H1 (cell line): Measurements from ENCODE around the gene NMRAL1. TPM values are rescaled to one million over a fixed set of nuclear protein-coding genes. Genes with fewer than 3 reads are reported as not detected.

Experiments used
- CTCF ChIA-PET: fragments of 300-600 bp; sonication (Branson Sonifier 250); formaldehyde crosslinking; loops from one replicate; lab custom pipeline; 2021; ENCODE audit not compliant: partially characterized antibody; lab: Charles Lee
- POLR2A ChIA-PET: fragments of 300-600 bp; sonication (Branson Sonifier 250); formaldehyde crosslinking; loops from one replicate; lab custom pipeline; 2021; ENCODE audit warnings: inconsistent platforms; ENCODE audit not compliant: partially characterized antibody; lab: Charles Lee
- DNase-seq, 2 experiments: peaks; one replicate each; pipeline versions ENCODE4 v3.0.0 to v3.0.0-alpha.2; 2010 to 2022; ENCODE audit warnings: low spot score in 2 of 2, low read depth in 1 of 2, mixed read lengths in 1 of 2
- FAIRE-seq: peaks from 2 replicates; lab custom pipeline; 2011; peaks lifted over from hg19 to GRCh38; lab: Jason Lieb, UNC
- H2AFZ ChIP-seq: 2 replicates; pipeline ENCODE4 v1.8.1; 2012; ENCODE audit warnings: low read length, inconsistent platforms
- H2AK5ac ChIP-seq: 2 replicates; pipeline ENCODE4 v1.6.1; 2013; ENCODE audit warnings: low read depth, low read length
- H2BK120ac ChIP-seq: replicated peaks from 2 replicates; pipeline ENCODE3; 2013; ENCODE audit warnings: low read depth, low read length, inconsistent platforms
- H2BK12ac ChIP-seq: 2 replicates; pipeline ENCODE4 v1.6.1; 2013; ENCODE audit warnings: low read depth, low read length
- H2BK15ac ChIP-seq: 2 replicates; pipeline ENCODE4 v1.6.1; 2013; ENCODE audit warnings: low read length
- H2BK20ac ChIP-seq: 2 replicates; pipeline ENCODE4 v1.6.1; 2013; ENCODE audit warnings: low read length
- H2BK5ac ChIP-seq: 2 replicates; pipeline ENCODE4 v1.6.1; 2013; ENCODE audit warnings: low read depth, low read length
- H3K14ac ChIP-seq: 2 replicates; pipeline ENCODE4 v1.6.1; 2013; ENCODE audit warnings: inconsistent platforms; ENCODE audit not compliant: insufficient read length
- H3K18ac ChIP-seq: 2 replicates; pipeline ENCODE4 v1.6.1; 2013; ENCODE audit warnings: low read length; ENCODE audit errors: extremely low read depth
- H3K23ac ChIP-seq: 2 replicates; pipeline ENCODE4 v1.6.1; 2013; ENCODE audit warnings: inconsistent platforms; ENCODE audit not compliant: insufficient read length
- H3K23me2 ChIP-seq: 2 replicates; pipeline ENCODE4 v1.6.1; 2013; ENCODE audit warnings: low read depth, low read length
- H3K27ac ChIP-seq: 2 replicates; pipeline ENCODE4 v1.6.1; 2011; ENCODE audit warnings: low read depth, low read length, inconsistent platforms
- H3K27me3 ChIP-seq, 4 experiments: replicated peaks in 1 of 4; 1 replicate in 1 of 4; 2 replicates in 3 of 4; pipeline versions ENCODE4 v1.6.1 to v1.8.1; 2011 to 2013; ENCODE audit warnings: low read length in 3 of 4, mild to moderate bottlenecking in 3 of 4, inconsistent platforms in 2 of 4, mixed read lengths in 2 of 4, moderate library complexity in 1 of 4; ENCODE audit not compliant: control insufficient read depth in 3 of 4, insufficient read depth in 3 of 4; ENCODE audit errors: extremely low read depth in 1 of 4
- H3K36me3 ChIP-seq, 4 experiments: 2 replicates each; pipeline versions ENCODE4 v1.6.1 to v1.8.1; 2011 to 2013; ENCODE audit warnings: mild to moderate bottlenecking in 4 of 4, low read length in 3 of 4, moderate library complexity in 2 of 4, control low read depth in 1 of 4, inconsistent platforms in 1 of 4; ENCODE audit not compliant: insufficient read depth in 4 of 4, control insufficient read depth in 2 of 4
- H3K4ac ChIP-seq: replicated peaks from 2 replicates; pipeline ENCODE3; 2013; ENCODE audit warnings: low read length, low read depth, mixed read lengths, inconsistent platforms; ENCODE audit not compliant: insufficient read length
- H3K4me1 ChIP-seq, 4 experiments: replicated peaks in 1 of 4; 1 replicate in 1 of 4; 2 replicates in 3 of 4; pipeline versions ENCODE4 v1.6.1 to v1.8.1; 2011 to 2013; ENCODE audit warnings: low read length in 3 of 4, inconsistent platforms in 2 of 4, mixed read lengths in 1 of 4; ENCODE audit not compliant: insufficient read depth in 4 of 4, control insufficient read depth in 3 of 4
- H3K4me2 ChIP-seq, 2 experiments: 2 replicates each; pipeline versions ENCODE4 v1.6.1 to v1.8.1; 2011 to 2013; ENCODE audit warnings: low read depth in 2 of 2, low read length in 2 of 2, control low read depth in 1 of 2, inconsistent platforms in 1 of 2, mild to moderate bottlenecking in 1 of 2; ENCODE audit not compliant: insufficient read depth in 1 of 2
- H3K4me3 ChIP-seq, 4 experiments: fragments of 200-600, 300-600 bp in 1 of 4; sonication (generic), shearing (Covaris generic), sonication (Bioruptor Twin) in 1 of 4; 2 replicates each; pipeline versions ENCODE4 v1.5.1 to v1.8.1; 2011 to 2016; ENCODE audit warnings: low read length in 4 of 4, low read depth in 3 of 4, control low read depth in 2 of 4, inconsistent platforms in 2 of 4, mild to moderate bottlenecking in 2 of 4, mixed read lengths in 1 of 4, moderate library complexity in 1 of 4; ENCODE audit not compliant: insufficient read depth in 2 of 4; ENCODE audit errors: extremely low read depth in 1 of 4
- H3K56ac ChIP-seq: replicated peaks from 2 replicates; pipeline ENCODE3; 2013; ENCODE audit warnings: low read depth, mild to moderate bottlenecking, mixed read lengths, low read length, inconsistent platforms; ENCODE audit not compliant: insufficient read length
- H3K79me1 ChIP-seq: 2 replicates; pipeline ENCODE4 v1.6.1; 2013; ENCODE audit warnings: low read depth, low read length, control low read depth
- H3K79me2 ChIP-seq, 2 experiments: 2 replicates each; pipeline versions ENCODE4 v1.6.1 to v1.8.1; 2012 to 2013; ENCODE audit warnings: low read length in 2 of 2, mild to moderate bottlenecking in 2 of 2, inconsistent platforms in 1 of 2; ENCODE audit not compliant: insufficient read depth in 2 of 2, control insufficient read depth in 1 of 2
- H3K9ac ChIP-seq, 4 experiments: replicated peaks in 1 of 4; 1 replicate in 1 of 4; 2 replicates in 3 of 4; pipeline versions ENCODE4 v1.6.1 to v1.8.1; 2011 to 2013; ENCODE audit warnings: low read depth in 3 of 4, low read length in 3 of 4, control low read depth in 2 of 4, mild to moderate bottlenecking in 2 of 4, moderate library complexity in 2 of 4, inconsistent platforms in 1 of 4; ENCODE audit errors: extremely low read depth in 1 of 4
- H3K9me3 ChIP-seq, 2 experiments: 2 replicates each; pipeline versions ENCODE4 v1.6.1 to v1.8.1; 2012 to 2013; ENCODE audit warnings: mild to moderate bottlenecking in 2 of 2, moderate library complexity in 2 of 2, control low read depth in 1 of 2, inconsistent platforms in 1 of 2, low read depth in 1 of 2, low read length in 1 of 2, mixed read lengths in 1 of 2; ENCODE audit not compliant: insufficient read depth in 2 of 2
- H4K20me1 ChIP-seq, 2 experiments: replicated peaks in 1 of 2; 2 replicates each; pipeline versions ENCODE3 to v1.8.1; 2011 to 2013; ENCODE audit warnings: inconsistent platforms in 2 of 2, low read length in 2 of 2, mild to moderate bottlenecking in 1 of 2; ENCODE audit not compliant: insufficient read depth in 2 of 2, control insufficient read depth in 1 of 2
- H4K5ac ChIP-seq: 2 replicates; pipeline ENCODE4 v1.6.1; 2013; ENCODE audit warnings: low read length, low read depth, mixed read lengths, inconsistent platforms; ENCODE audit not compliant: insufficient read length
- H4K8ac ChIP-seq: 2 replicates; pipeline ENCODE4 v1.8.0; 2013; ENCODE audit warnings: mild to moderate bottlenecking, moderate library complexity, low read length, inconsistent platforms; ENCODE audit not compliant: insufficient read depth; ENCODE audit errors: extremely low read depth
- H4K91ac ChIP-seq: replicated peaks from 2 replicates; pipeline ENCODE3; 2013; ENCODE audit warnings: low read length, mixed read lengths, inconsistent platforms; ENCODE audit not compliant: insufficient read length
- CHD1 ChIP-seq: IDR thresholded peaks from 2 replicates; pipeline ENCODE4 v1.6.1; 2012; ENCODE audit warnings: low read depth, low read length, improper control_type of control experiment
- EZH2 ChIP-seq: fragments of 200-600 bp; sonication (generic); IDR thresholded peaks from 2 replicates; pipeline ENCODE4 v1.7.1; 2012; ENCODE audit warnings: low read depth, mild to moderate bottlenecking, moderate library complexity, low read length, inconsistent platforms; ENCODE audit not compliant: severe bottlenecking
- SAP30 ChIP-seq: fragments of 300-600 bp; sonication (generic); IDR thresholded peaks from 2 replicates; pipeline ENCODE4 v1.7.1; 2012; ENCODE audit warnings: low read length, moderate library complexity, mild to moderate bottlenecking, inconsistent platforms; ENCODE audit not compliant: insufficient read depth, insufficient replicate concordance
- TAF7 ChIP-seq: optimal IDR thresholded peaks from 2 replicates; pipeline ENCODE3; 2011; ENCODE audit warnings: low read depth, mild to moderate bottlenecking, inconsistent platforms, low read length, moderate library complexity, borderline replicate concordance
- WGBS, 2 experiments: shearing (Covaris generic) in 1 of 2; methylation state at CpG; one replicate each; pipeline versions ENCODE4 v1.1.6 to v1.1.7; 2013 to 2015; ENCODE audit warnings: low lambda C conversion rate in 2 of 2, mixed read lengths in 2 of 2, inconsistent platforms in 1 of 2, low coverage in 1 of 2, missing lambda C conversion rate in 1 of 2; ENCODE audit not compliant: insufficient replicate concordance in 2 of 2, insufficient coverage in 1 of 2, insufficient read length in 1 of 2; ENCODE audit errors: extremely low coverage in 1 of 2, missing lambda C conversion rate in 1 of 2; 5-methylcytosine and 5-hydroxymethylcytosine counted together
- polyA plus RNA-seq, 7 experiments: library from polyadenylated mRNA; depleted of rRNA in 3 of 7; stranded (reverse) in 5 of 7; unstranded in 2 of 7; fragments of >200 nt in 5 of 7; fragments of 200-250 nt in 2 of 7; gene quantifications; 1 replicate in 5 of 7; 2 replicates in 1 of 7; 4 replicates in 1 of 7; pipeline versions ENCODE4 v1.2.1 to v1.2.3, GENCODE V29; 2011 to 2013; ENCODE audit warnings: missing spikeins in 2 of 7, mixed read lengths in 2 of 7
- total RNA-seq: library from RNA; stranded (reverse); fragmentation: NEBNext Ultra II Directional; extraction: Animal tissue kit (Norgen Biotek cat#: 25700); gene quantifications from 2 replicates; pipeline ENCODE4 v1.2.1, GENCODE V29; 2021

NMRAL1 gene
- total and polyA plus RNA-seq, 2 of the 8 experiments (the other 6 are each of a cell fraction or from before 2014, with no cell fraction given): 66.8 to 143 TPM

DNA sequence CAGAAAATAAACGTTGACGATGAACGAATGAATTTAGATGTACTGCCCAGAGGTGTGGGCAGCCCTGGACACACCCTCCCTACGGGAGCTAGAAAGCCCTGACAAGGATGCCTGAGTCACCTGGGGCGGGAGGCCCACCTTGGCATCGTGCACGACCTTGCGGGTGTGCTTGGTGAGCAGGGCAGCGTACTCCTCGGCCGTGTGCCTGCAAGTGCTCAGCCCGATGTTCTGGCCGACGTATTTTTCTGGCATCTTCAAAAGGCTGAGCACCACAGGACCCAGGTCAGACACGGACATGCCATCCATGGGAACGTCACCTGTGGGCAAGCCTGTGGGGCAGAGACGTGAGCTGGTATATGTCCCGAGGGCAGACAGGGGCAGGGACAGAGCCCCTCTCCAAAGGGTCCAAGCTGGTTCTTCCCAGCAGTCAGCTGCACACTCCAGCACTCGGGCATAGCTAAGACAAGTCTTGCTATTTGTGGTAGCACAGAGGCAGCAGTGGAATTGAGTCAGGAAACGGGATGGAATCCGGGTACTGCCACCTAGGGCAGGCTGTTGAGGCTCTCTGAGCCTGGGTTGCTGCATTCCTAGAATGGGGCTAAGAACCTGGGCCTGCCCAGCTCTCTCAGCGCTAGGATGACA lies 10.8 kb downstream of the NMRAL1 start:
- no peak for TF ChIP-seq EZH2
- no peak for TF ChIP-seq TAF7
- no peak for TF ChIP-seq SAP30
- no peak for TF ChIP-seq CHD1

More for the DNA sequence above, 10.8 kb downstream of the NMRAL1 start:
- Histone ChIP-seq H3K27me3 (no peaks in the 10 kb centered on the region), H3K14ac (no peak overlapping the region), H2BK15ac (no peak overlapping the region), H3K27ac (no peak overlapping the region), H3K18ac (no peak overlapping the region), H4K8ac (no peak overlapping the region; the same call in 1 of the 2 replicates), H2AFZ (no peak overlapping the region), H2BK120ac (no peak overlapping the region), H3K36me3 (peaks cover 10 to 43% (median 26%) of the 10 kb centered on the region in 4 experiments), H3K79me1 (no peaks in the 10 kb centered on the region), H3K23me2 (no peaks in the 10 kb centered on the region), H2BK20ac (no peak overlapping the region), H3K4me1 (peaks cover 0 to 9% (median 3%) of the 10 kb centered on the region in 4 experiments; a peak in 4 of 7 replicates), H3K9ac (no peak overlapping the region), H3K79me2 (no peaks in the 10 kb centered on the region), H2BK5ac (no peak overlapping the region), H3K56ac (no peak overlapping the region), H3K23ac (no peak overlapping the region), H3K4me2 (no peak overlapping the region), H2AK5ac (no peak overlapping the region), H4K20me1 (peaks cover 2 to 16% of the 10 kb centered on the region in 2 experiments), H4K91ac (no peak overlapping the region), H3K9me3 (no peaks in the 10 kb centered on the region), H2BK12ac (no peak overlapping the region), H3K4ac (no peak overlapping the region), H3K4me3 (no peak overlapping the region), H4K5ac (no peak overlapping the region)
- FAIRE-seq (no peak), DNase-seq (no peak)
- CTCF ChIA-PET: interaction anchor here (0.6 to 1.8 kb wide), 4 partner anchors 11 to 335 kb away, joined by 3 to 5 read pairs (median 4); partner anchors contain the start of gene NMRAL1
- POLR2A ChIA-PET: interaction anchor here (0.8 to 21.6 kb wide), 6 partner anchors 8 to 95 kb away, joined by 3 to 257 read pairs (median 4); partner anchors contain the start of genes HMOX2 and NMRAL1
- 94% methylated on average over 21 of the region's 22 CpGs; no CpG with 5 or more reads in 1 of the 2 experiments for WGBS, 2 experiments
